B cell (primary cell): Measurements from ENCODE around the gene PTPN11. TPM values are rescaled to one million over a fixed set of nuclear protein-coding genes. Genes with fewer than 3 reads are reported as not detected.

ENCODE experiments used
- ATAC-seq: fragments of 200-7000 bp; cut with Tn5 transposase; one replicate; pipeline ENCODE4 v1.10.0; 2021; ENCODE audit warnings: low read depth, mild to moderate bottlenecking, moderate number of reproducible peaks, moderate library complexity
- CTCF ChIA-PET: fragments of 350-600 bp; sonication (Branson Sonifier 250); formaldehyde crosslinking; loops from one replicate; lab custom pipeline; 2021; ENCODE audit warnings: antibody characterized with exemption, inconsistent platforms; lab: Charles Lee
- POLR2A ChIA-PET: fragments of 350-600 bp; sonication (Branson Sonifier 250); formaldehyde crosslinking; loops from one replicate; lab custom pipeline; 2021; ENCODE audit warnings: antibody characterized with exemption; lab: Charles Lee
- DNase-seq: peaks from one replicate; pipeline ENCODE4 v3.0.0; 2013
- H2AFZ ChIP-seq: 2 replicates; pipeline ENCODE4 v1.6.1; 2012; ENCODE audit warnings: mild to moderate bottlenecking, low read depth, low read length; ENCODE audit not compliant: insufficient read depth, poor library complexity, severe bottlenecking
- H3K27ac ChIP-seq, 2 donors: 1 replicate in 1 of 2; 2 replicates in 1 of 2; pipeline ENCODE4 v1.5.1; 2012 to 2013; ENCODE audit warnings: low read length in 2 of 2, mild to moderate bottlenecking in 2 of 2, moderate library complexity in 1 of 2
- H3K27me3 ChIP-seq, 4 experiments: fragments of 200-600 bp in 1 of 4; sonication (generic) in 1 of 4; replicated peaks in 1 of 4; 1 replicate in 2 of 4; 2 replicates in 2 of 4; pipeline versions ENCODE4 v1.6.1 to v1.7.0; 2013 to 2016; ENCODE audit warnings: low read length in 3 of 4, mild to moderate bottlenecking in 2 of 4, mixed read lengths in 1 of 4, moderate library complexity in 1 of 4; ENCODE audit not compliant: insufficient read depth in 4 of 4, control insufficient read depth in 3 of 4; ENCODE audit errors: control extremely low read depth in 1 of 4
- H3K36me3 ChIP-seq, 2 experiments: replicated peaks in 1 of 2; 1 replicate in 1 of 2; 2 replicates in 1 of 2; pipeline versions ENCODE4 v1.6.1 to v1.7.1; 2013; ENCODE audit warnings: low read length in 1 of 2; ENCODE audit not compliant: insufficient read depth in 2 of 2, control insufficient read depth in 1 of 2; ENCODE audit errors: control extremely low read depth in 1 of 2, extremely low read depth in 1 of 2
- H3K4me1 ChIP-seq, 2 donors: fragments of 200-600 bp in 1 of 2; sonication (generic) in 1 of 2; 1 replicate in 1 of 2; 2 replicates in 1 of 2; pipeline versions ENCODE4 v1.5.1 to v1.6.1; 2013 to 2017; ENCODE audit warnings: low read length in 2 of 2; ENCODE audit not compliant: control insufficient read depth in 2 of 2, insufficient read depth in 2 of 2
- H3K4me2 ChIP-seq: replicated peaks from 2 replicates; pipeline ENCODE3; 2012; ENCODE audit warnings: mild to moderate bottlenecking, low read depth, low read length; ENCODE audit not compliant: poor library complexity, severe bottlenecking
- H3K4me3 ChIP-seq, 5 experiments: fragments of 200-600 bp in 1 of 5; sonication (generic) in 1 of 5; 1 replicate in 3 of 5; 2 replicates in 2 of 5; pipeline versions ENCODE4 v1.5.1 to v1.7.0; 2011 to 2016; ENCODE audit warnings: low read length in 4 of 5, mild to moderate bottlenecking in 4 of 5, low read depth in 2 of 5, control low read depth in 1 of 5, moderate library complexity in 1 of 5; ENCODE audit not compliant: insufficient read depth in 1 of 5; ENCODE audit errors: control extremely low read depth in 1 of 5, extremely low read depth in 1 of 5
- H3K79me2 ChIP-seq: fragments of 200-600 bp; sonication (generic); one replicate; pipeline ENCODE4 v1.6.0; 2016; ENCODE audit warnings: low read length; ENCODE audit not compliant: control insufficient read depth, insufficient read depth
- H3K9ac ChIP-seq: fragments of 200-600 bp; sonication (generic); 2 replicates; pipeline ENCODE4 v1.6.1; 2017; ENCODE audit warnings: mild to moderate bottlenecking, low read length, moderate library complexity
- H3K9me3 ChIP-seq, 3 donors: one replicate each; pipeline versions ENCODE4 v1.6.1 to v1.7.1; 2013; ENCODE audit warnings: low read length in 2 of 3; ENCODE audit not compliant: control insufficient read depth in 2 of 3, insufficient read depth in 1 of 3; ENCODE audit errors: control extremely low read depth in 1 of 3
- H4K20me1 ChIP-seq: 2 replicates; pipeline ENCODE4 v1.6.0; 2012; ENCODE audit warnings: mild to moderate bottlenecking, low read length; ENCODE audit not compliant: insufficient read depth, control insufficient read depth, poor library complexity, severe bottlenecking
- H3K27ac Mint-ChIP-seq: one replicate; pipeline ENCODE4 v1.8.0; 2021; ENCODE audit warnings: mixed read lengths
- H3K27me3 Mint-ChIP-seq: one replicate; pipeline ENCODE4 v1.8.0; 2021; ENCODE audit warnings: mixed read lengths
- H3K4me1 Mint-ChIP-seq: one replicate; pipeline ENCODE4 v1.8.0; 2021; ENCODE audit warnings: mixed read lengths
- H3K4me3 Mint-ChIP-seq: one replicate; pipeline ENCODE4 v1.8.0; 2021; ENCODE audit warnings: mixed read lengths
- H3K9me3 Mint-ChIP-seq: one replicate; pipeline ENCODE4 v1.8.0; 2022; ENCODE audit warnings: mixed read lengths; ENCODE audit not compliant: insufficient read depth
- CTCF ChIP-seq: fragments of 200-600 bp; IDR thresholded peaks from one replicate; pipeline ENCODE4 v1.8.0; 2022; ENCODE audit warnings: antibody characterized with exemption, mild to moderate bottlenecking
- EZH2 ChIP-seq: IDR thresholded peaks from 2 replicates; pipeline ENCODE4 v1.6.1; 2012; ENCODE audit warnings: borderline replicate concordance, low read depth, mild to moderate bottlenecking, moderate library complexity, low read length; ENCODE audit not compliant: insufficient read depth, poor library complexity, severe bottlenecking
- WGBS: methylation state at CpG from one replicate; pipeline ENCODE4 v1.1.5; 2013; ENCODE audit warnings: missing lambda C conversion rate; ENCODE audit not compliant: insufficient coverage; 5-methylcytosine and 5-hydroxymethylcytosine counted together
- intact Hi-C: fragments of 100-400 bp; cut with micrococcal nuclease; formaldehyde crosslinking; loops from one replicate; pipeline ENCODE4 v1.10.0; 2022
- polyA plus RNA-seq: library from polyadenylated mRNA; depleted of rRNA; stranded (reverse); fragments of >200 nt; gene quantifications from 2 replicates; pipeline ENCODE4 v1.2.3, GENCODE V29; 2012
- total RNA-seq, 2 donors: library from RNA; stranded (reverse); fragments of 120-200 nt in 1 of 2; gene quantifications; 1 replicate in 1 of 2; 2 replicates in 1 of 2; pipeline versions ENCODE4 v1.2.3 to v1.2.4, GENCODE V29; 2013 to 2022

The PTPN11 gene
- total and polyA plus RNA-seq, 2 donors (not counting 1 experiment from before 2014, with no cell fraction given), result 7.8 to 53.1 TPM

GRCh38 chr12:112496496-112496895, 77.7 kb downstream of the PTPN11 start:
- POLR2A ChIA-PET, result no interaction called here
- Mint-ChIP-seq H3K9me3 (no peaks in the 10 kb centered on the region), H3K27ac (no peak overlapping the region)

GRCh38 chr12:112498580-112498979, 79.8 kb downstream of the PTPN11 start:
- ATAC-seq, result no peak
- H3K9me3 Mint-ChIP-seq, result no peaks in the 10 kb centered on the region

More at GRCh38 chr12:112496496-112496895, 77.7 kb downstream of the PTPN11 start:
- no CpG with 5 or more reads among the region's 3 CpGs for WGBS
- Histone ChIP-seq H4K20me1 (no peaks in the 10 kb centered on the region), H2AFZ (no peak overlapping the region), H3K9me3 (no peaks in the 10 kb centered on the region), H3K27ac (no peak overlapping the region), H3K4me2 (no peak overlapping the region), H3K27me3 (no peaks in the 10 kb centered on the region), H3K4me3 (no peak overlapping the region), H3K9ac (no peak overlapping the region), H3K4me1 (no peaks in the 10 kb centered on the region), H3K36me3 (peaks cover 12 to 47% of the 10 kb centered on the region in 2 experiments), H3K79me2 (no peaks in the 10 kb centered on the region)
- no peaks in the 10 kb centered on the region for H3K27me3 Mint-ChIP-seq
- CTCF ChIA-PET, result no interaction called here
- ATAC-seq (no peak), DNase-seq (no peak)
- intact Hi-C loops, result no loop called here
- TF ChIP-seq CTCF (no peak), EZH2 (no peak)
- no peak overlapping the region for H3K4me3 Mint-ChIP-seq
- no peaks in the 10 kb centered on the region for H3K4me1 Mint-ChIP-seq

More at GRCh38 chr12:112498580-112498979, 79.8 kb downstream of the PTPN11 start:
- no peak overlapping the region for H3K27ac ChIP-seq
- H3K27me3 ChIP-seq, result no peaks in the 10 kb centered on the region
- WGBS, result no CpG with 5 or more reads among the region's 1 CpG
- Mint-ChIP-seq H3K27me3 (no peaks in the 10 kb centered on the region), H3K4me3 (no peak overlapping the region), H3K27ac (no peak overlapping the region), H3K4me1 (no peaks in the 10 kb centered on the region)
- H4K20me1 ChIP-seq, result no peaks in the 10 kb centered on the region
- H2AFZ ChIP-seq, result no peak overlapping the region
- POLR2A ChIA-PET, result no interaction called here
- DNase-seq, result no peak
- no peak overlapping the region for H3K4me2 ChIP-seq
- H3K4me3 ChIP-seq, result no peak overlapping the region
- H3K9ac ChIP-seq, result no peak overlapping the region
- peaks cover 19 to 47% of the 10 kb centered on the region in 2 experiments for H3K36me3 ChIP-seq
- no peak for TF ChIP-seq CTCF
- no peak for TF ChIP-seq EZH2
- intact Hi-C loops, result no loop called here
- no peaks in the 10 kb centered on the region for H3K4me1 ChIP-seq
- CTCF ChIA-PET, result no interaction called here
- no peaks in the 10 kb centered on the region for H3K79me2 ChIP-seq
- H3K9me3 ChIP-seq, result no peaks in the 10 kb centered on the region
